OCI-LY3 (cell line): ENCODE data around the gene CNIH2.
A peak's percentile ranks its signal among the peaks of the same experiment; 100 is the strongest.

Experiments
- H2AFZ ChIP-seq: fragments of 200-600, 300-600 bp; shearing (Covaris generic); 2 replicates; pipeline ENCODE4 v1.6.0; 2014; ENCODE audit warnings: antibody characterized with exemption, low read depth, low read length
- H3K27ac ChIP-seq: fragments of 200-600, 300-600 bp; sonication (generic); 2 replicates; pipeline ENCODE4 v1.5.1; 2014; ENCODE audit warnings: mild to moderate bottlenecking, low read length, moderate library complexity, mixed read lengths
- H3K27me3 ChIP-seq: fragments of 200-600, 300-600 bp; sonication (generic); 2 replicates; pipeline ENCODE4 v1.6.1; 2014; ENCODE audit warnings: low read depth, low read length, mixed read lengths
- H3K36me3 ChIP-seq: fragments of 200-600, 300-600 bp; sonication (generic); replicated peaks from 2 replicates; pipeline ENCODE3; 2014; ENCODE audit warnings: low read depth, low read length, mixed read lengths
- H3K4me1 ChIP-seq: fragments of 300-600, 200-600 bp; sonication (generic); 2 replicates; pipeline ENCODE4 v1.6.1; 2014; ENCODE audit warnings: low read length, mixed read lengths
- H3K4me2 ChIP-seq: fragments of 200-600, 300-600 bp; sonication (generic); 2 replicates; pipeline ENCODE4 v1.6.1; 2014; ENCODE audit warnings: low read length, mixed read lengths
- H3K4me3 ChIP-seq: fragments of 300-600, 200-600 bp; sonication (generic); 2 replicates; pipeline ENCODE4 v1.5.1; 2014; ENCODE audit warnings: antibody characterized with exemption, mild to moderate bottlenecking, low read length, moderate library complexity
- H3K79me2 ChIP-seq: fragments of 300-600, 200-600 bp; shearing (Covaris generic); 2 replicates; pipeline ENCODE4 v1.6.1; 2014; ENCODE audit warnings: mild to moderate bottlenecking, low read length, mixed read lengths
- H3K9ac ChIP-seq: fragments of 300-600, 200-600 bp; shearing (Covaris generic); 2 replicates; pipeline ENCODE4 v1.6.0; 2014; ENCODE audit warnings: mild to moderate bottlenecking, low read length, moderate library complexity
- H3K9me3 ChIP-seq: fragments of 200-600, 300-600 bp; shearing (Covaris generic); 2 replicates; pipeline ENCODE4 v1.6.1; 2014; ENCODE audit warnings: low read length, mixed read lengths; ENCODE audit not compliant: insufficient read depth
- H4K20me1 ChIP-seq: fragments of 200-600, 300-600 bp; sonication (generic); 2 replicates; pipeline ENCODE4 v1.6.1; 2016; ENCODE audit warnings: low read length, mixed read lengths; ENCODE audit not compliant: insufficient read depth
- CTCF ChIP-seq: fragments of 200-600, 300-600 bp; sonication (generic); IDR thresholded peaks from 2 replicates; pipeline ENCODE4 v1.5.1; 2014; ENCODE audit warnings: antibody characterized with exemption, low read length, low read depth
- EZH2phosphoT487 ChIP-seq: fragments of 200-600 bp; shearing (Covaris generic); IDR thresholded peaks from 2 replicates; pipeline ENCODE4 v1.6.1; 2018; ENCODE audit warnings: antibody characterized with exemption, mixed run types, low read depth

Gene CNIH2

GRCh38 chr11:66277471-66278362 is at the start of gene CNIH2:
TSS of gene CNIH2 (plus strand) at chr11:66278175. CDS start at chr11:66278457, 282 bp downstream.
- Histone ChIP-seq H3K4me3 (peak within 1 kb of the TSS; percentile 72), H3K9ac (peak within 1 kb of the TSS; percentile 21; the same call in 1 of the 2 replicates)

GRCh38 chr11:66228521-66228920 is 49.5 kb upstream of the CNIH2 start:
- Histone ChIP-seq H4K20me1 (no peaks in the 10 kb centered on the region), H2AFZ (no peak overlapping the region), H3K4me2 (no peak overlapping the region), H3K36me3 (no peaks in the 10 kb centered on the region), H3K79me2 (no peaks in the 10 kb centered on the region), H3K9ac (no peak overlapping the region), H3K27ac (no peak overlapping the region), H3K9me3 (no peaks in the 10 kb centered on the region), H3K4me3 (no peak overlapping the region), H3K27me3 (no peaks in the 10 kb centered on the region), H3K4me1 (peaks cover 12% of the 10 kb centered on the region)
- TF ChIP-seq CTCF = no peak
- no peak for TF ChIP-seq EZH2phosphoT487

More at GRCh38 chr11:66277471-66278362, at the start of gene CNIH2:
- TF ChIP-seq CTCF (no peak), EZH2phosphoT487 (no peak)
- H3K9me3 ChIP-seq = no peaks in the 10 kb centered on the region
- no peaks in the 10 kb centered on the region for H3K79me2 ChIP-seq
- H2AFZ ChIP-seq = no peak within 1 kb of the TSS
- peaks cover 13% of the 10 kb centered on the region for H3K4me1 ChIP-seq
- no peak within 1 kb of the TSS for H3K27ac ChIP-seq
- H4K20me1 ChIP-seq = peaks cover 10% of the 10 kb centered on the region
- H3K27me3 ChIP-seq = no peaks in the 10 kb centered on the region
- peaks cover 23% of the 10 kb centered on the region for H3K36me3 ChIP-seq
- peak within 1 kb of the TSS; percentile 69 for H3K4me2 ChIP-seq

GRCh38 chr11:66230156-66230555 is 47.8 kb upstream of the CNIH2 start:
- H3K27me3 ChIP-seq = no peaks in the 10 kb centered on the region
- no peak overlapping the region for H3K27ac ChIP-seq
- no peaks in the 10 kb centered on the region for H3K79me2 ChIP-seq
- H3K4me1 ChIP-seq = peaks cover 12% of the 10 kb centered on the region
- no peaks in the 10 kb centered on the region for H4K20me1 ChIP-seq
- no peak overlapping the region for H3K9ac ChIP-seq
- no peak overlapping the region for H3K4me3 ChIP-seq
- H3K36me3 ChIP-seq = no peaks in the 10 kb centered on the region
- H3K4me2 ChIP-seq = no peak overlapping the region
- H3K9me3 ChIP-seq = no peaks in the 10 kb centered on the region
- no peak overlapping the region for H2AFZ ChIP-seq
- TF ChIP-seq EZH2phosphoT487 = no peak
- TF ChIP-seq CTCF = no peak

GRCh38 chr11:66230978-66231377 is 47.0 kb upstream of the CNIH2 start:
- H3K36me3 ChIP-seq = no peaks in the 10 kb centered on the region
- no peaks in the 10 kb centered on the region for H3K27me3 ChIP-seq
- no peaks in the 10 kb centered on the region for H4K20me1 ChIP-seq
- no peak overlapping the region for H3K9ac ChIP-seq
- no peak overlapping the region for H3K4me2 ChIP-seq
- no peak overlapping the region for H2AFZ ChIP-seq
- TF ChIP-seq EZH2phosphoT487 (no peak), CTCF (no peak)
- no peaks in the 10 kb centered on the region for H3K79me2 ChIP-seq
- H3K4me1 ChIP-seq = peaks cover 11% of the 10 kb centered on the region
- H3K27ac ChIP-seq = no peak overlapping the region
- no peak overlapping the region for H3K4me3 ChIP-seq
- H3K9me3 ChIP-seq = no peaks in the 10 kb centered on the region
